Vagina (tissue), 2 donors: ENCODE results near the gene MRFAP1L1.
"Not testable (repeated sequence)": the region's sequence is repeated elsewhere in the genome, so short reads cannot be mapped to it uniquely, and the experiment has no call there.

Experiments used
- POLR2A ChIP-seq, 2 donors: fragments of 450-650 bp; IDR thresholded peaks; one replicate each; pipeline ENCODE4 v1.6.1; 2017; ENCODE audit warnings: antibody characterized with exemption in 2 of 2, mild to moderate bottlenecking in 2 of 2, moderate library complexity in 2 of 2
- POLR2AphosphoS5 ChIP-seq, 2 donors: sonication (generic); formaldehyde crosslinking; IDR thresholded peaks; one replicate each; pipeline ENCODE4 v1.9.0; 2017; ENCODE audit warnings: antibody characterized with exemption in 2 of 2, mild to moderate bottlenecking in 2 of 2, low read depth in 1 of 2; ENCODE audit not compliant: insufficient read depth in 1 of 2
- TF ChIP-seq, protein P1 (sequence below), 3 experiments: fragments of 450-650 bp in 2 of 3; fragments of 200-600 bp in 1 of 3; sonication (generic) in 1 of 3; IDR thresholded peaks; one replicate each; pipeline ENCODE4 v1.5.1; 2017 to 2019; ENCODE audit warnings: antibody characterized with exemption in 3 of 3, mild to moderate bottlenecking in 2 of 3, moderate library complexity in 2 of 3

DNA sequence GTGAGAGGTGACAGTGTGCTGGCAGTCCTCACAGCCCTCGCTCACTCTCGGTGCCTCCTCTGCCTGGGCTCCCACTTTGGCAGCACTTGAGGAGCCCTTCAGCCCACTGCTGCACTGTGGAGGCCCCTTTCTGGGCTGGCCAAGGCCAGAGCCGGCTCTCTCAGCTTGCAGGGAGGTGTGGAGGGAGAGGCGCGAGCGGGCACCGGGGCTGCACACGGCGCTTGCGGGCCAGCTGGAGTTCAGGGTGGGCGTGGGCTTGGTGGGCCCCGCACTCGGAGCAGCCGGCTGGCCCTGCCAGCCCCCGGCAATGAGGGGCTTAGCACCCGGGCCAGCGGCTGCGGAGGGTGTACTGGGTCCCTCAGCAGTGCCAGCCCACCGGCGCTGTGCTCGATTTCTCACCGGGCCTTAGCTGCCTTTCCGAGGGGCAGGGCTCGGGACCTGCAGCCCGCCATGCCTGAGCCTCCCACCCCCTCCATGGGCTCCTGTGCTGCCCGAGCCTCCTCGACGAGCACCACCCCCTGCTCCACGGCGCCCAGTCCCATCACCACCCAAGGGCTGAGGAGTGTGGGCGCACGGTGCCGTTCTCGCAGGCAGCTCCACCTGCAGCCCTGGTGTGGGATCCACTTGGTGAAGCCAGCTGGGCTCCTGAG lies 37.0 kb downstream of the MRFAP1L1 start:
- TF ChIP-seq, protein P1, sequence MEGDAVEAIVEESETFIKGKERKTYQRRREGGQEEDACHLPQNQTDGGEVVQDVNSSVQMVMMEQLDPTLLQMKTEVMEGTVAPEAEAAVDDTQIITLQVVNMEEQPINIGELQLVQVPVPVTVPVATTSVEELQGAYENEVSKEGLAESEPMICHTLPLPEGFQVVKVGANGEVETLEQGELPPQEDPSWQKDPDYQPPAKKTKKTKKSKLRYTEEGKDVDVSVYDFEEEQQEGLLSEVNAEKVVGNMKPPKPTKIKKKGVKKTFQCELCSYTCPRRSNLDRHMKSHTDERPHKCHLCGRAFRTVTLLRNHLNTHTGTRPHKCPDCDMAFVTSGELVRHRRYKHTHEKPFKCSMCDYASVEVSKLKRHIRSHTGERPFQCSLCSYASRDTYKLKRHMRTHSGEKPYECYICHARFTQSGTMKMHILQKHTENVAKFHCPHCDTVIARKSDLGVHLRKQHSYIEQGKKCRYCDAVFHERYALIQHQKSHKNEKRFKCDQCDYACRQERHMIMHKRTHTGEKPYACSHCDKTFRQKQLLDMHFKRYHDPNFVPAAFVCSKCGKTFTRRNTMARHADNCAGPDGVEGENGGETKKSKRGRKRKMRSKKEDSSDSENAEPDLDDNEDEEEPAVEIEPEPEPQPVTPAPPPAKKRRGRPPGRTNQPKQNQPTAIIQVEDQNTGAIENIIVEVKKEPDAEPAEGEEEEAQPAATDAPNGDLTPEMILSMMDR (IDR thresholded peaks at IDR 0.05), result not testable (repeated sequence)
- not testable (repeated sequence) for TF ChIP-seq POLR2AphosphoS5 (IDR thresholded peaks at IDR 0.05; ENCODE audit: insufficient read depth in 1 of 2, low read depth in 1 of 2); POLR2A (IDR thresholded peaks at IDR 0.05)
